ENCODE data around the gene MMP14.
"Not testable (repeated sequence)": the region's sequence is repeated elsewhere in the genome, so short reads cannot be mapped to it uniquely, and the experiment has no call there.

Gene MMP14

DNA sequence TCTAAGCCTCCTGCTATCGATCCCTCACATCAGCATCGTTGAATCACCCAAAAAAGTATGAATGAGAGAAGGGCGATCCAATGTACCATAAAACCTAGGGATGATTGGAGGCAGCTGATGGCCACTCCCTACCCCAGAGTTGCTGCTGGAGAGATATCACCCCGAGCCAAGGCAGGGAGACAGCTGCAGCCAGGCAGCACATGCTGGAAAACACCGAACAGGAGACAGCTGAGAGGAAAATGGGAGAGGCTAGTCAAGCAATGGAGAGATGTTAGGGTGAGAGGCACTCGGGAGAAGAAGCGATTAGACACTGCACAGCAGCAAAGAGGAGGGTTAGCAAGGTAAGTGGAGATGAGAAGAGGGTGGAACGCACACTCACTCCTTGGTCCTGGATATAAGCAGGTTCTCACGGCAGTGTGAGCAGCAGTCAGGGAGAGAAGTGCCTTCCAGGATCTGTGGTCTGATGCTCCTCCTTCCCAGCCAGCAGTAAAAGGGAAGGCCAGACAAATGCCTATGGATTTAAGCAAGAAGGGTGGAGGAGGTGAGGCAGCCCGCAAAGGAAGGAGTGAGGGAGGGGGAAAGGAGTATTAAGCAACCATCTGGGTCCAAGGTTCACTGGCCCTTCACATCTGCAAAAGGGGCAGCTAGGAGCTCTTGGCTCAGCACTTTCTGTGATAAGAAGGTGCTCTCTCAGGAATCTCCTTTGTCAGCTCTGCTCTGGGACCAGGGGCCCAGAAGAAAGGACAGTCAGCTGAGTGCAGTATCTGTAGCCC is 21.3 kb upstream of the MMP14 start, which contains the start of gene SLC7A7:
SLC7A7 (minus strand) TSS at position 495 of the 773 bp plus-strand sequence. CDS start 2,037 bp downstream, outside the sequence.
- no peak for DNase-seq (ENCODE audit: low spot score)

GRCh38 chr14:22819151-22819988 is 17.0 kb upstream of the MMP14 start:
- peak; percentile 75 for DNase-seq (ENCODE audit: low spot score)

DNA sequence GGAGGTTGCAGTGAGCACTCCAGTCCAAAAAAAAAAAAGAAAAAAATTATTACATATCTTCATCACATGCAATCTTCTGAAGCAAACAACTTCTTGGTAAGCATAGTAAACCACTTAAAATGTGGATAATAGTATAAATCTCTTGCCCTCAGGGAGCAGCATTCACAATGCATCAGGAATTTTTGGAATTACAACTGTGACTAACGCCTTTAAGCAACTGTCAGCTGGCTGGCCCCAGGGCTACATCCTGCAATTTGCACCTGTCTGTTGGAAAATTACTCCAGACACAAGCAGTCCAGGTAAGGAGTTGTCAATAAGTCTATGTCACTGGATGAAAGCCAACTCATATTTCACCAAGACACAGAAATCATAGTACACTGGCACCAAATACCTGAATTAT is 15.7 kb upstream of the MMP14 start:
- DNase-seq (ENCODE audit: low spot score), result no peak

- no peak for DNase-seq (ENCODE audit: low spot score)
These were observed 15.0 kb upstream of the MMP14 start for GRCh38 chr14:22821193-22822015.

DNA sequence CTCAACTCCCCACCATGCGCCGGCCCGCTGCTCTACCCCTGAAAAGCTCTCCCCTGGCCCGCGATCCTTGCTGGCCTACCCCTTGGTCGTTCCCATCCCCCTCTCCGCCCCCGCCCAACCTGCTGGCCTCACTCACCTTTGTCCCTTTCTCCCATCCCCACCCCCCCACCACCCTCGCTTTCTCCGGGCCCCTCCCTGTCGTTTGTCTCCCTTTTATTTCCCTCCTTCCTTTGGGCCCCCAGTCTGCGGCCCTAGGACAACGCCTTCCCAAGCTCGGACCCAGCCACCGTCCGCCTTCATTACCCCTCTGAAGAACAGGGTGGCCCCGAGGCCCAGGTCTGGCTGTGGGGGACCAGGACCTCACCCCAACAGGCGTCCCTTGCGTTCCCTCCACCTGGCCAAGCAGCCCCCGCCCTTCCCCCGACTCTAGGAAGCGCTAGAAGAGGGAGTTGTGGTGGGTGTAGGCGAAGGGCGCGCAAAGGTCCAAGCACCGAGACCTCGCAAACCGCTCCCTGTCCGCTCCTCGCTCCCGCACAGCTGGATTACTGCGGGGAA is 14.3 kb upstream of the MMP14 start:
- no peak for DNase-seq (ENCODE audit: low spot score)

DNA sequence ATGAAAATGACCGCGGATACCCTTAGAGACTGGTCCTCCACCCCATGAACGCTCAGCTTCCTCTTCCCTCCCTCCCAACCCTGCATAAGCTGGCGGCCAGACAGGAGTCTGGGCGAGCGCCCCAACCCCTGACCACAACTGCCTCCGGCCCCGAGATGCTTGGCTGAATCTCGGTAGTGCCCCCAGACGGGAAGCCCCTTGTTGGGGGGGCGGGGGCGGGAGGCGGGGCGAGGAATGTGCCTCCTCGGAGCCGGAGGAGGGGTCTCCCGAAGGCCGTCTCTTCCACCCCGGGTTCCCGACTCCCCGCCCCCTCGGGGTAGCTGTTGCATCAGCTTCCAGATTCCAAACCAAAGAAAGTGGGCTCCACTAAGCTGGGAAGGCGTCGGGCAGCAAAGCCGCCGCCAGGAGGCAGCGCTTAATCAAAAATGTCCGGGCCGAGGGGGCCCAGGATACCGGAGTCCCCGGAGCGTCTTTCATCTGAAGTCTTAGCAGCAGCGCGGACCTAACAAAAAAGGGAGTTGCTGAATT is 13.8 kb upstream of the MMP14 start:
- peak; percentile 87 for DNase-seq (ENCODE audit: low spot score)

GRCh38 chr14:22824711-22825359 is 11.6 kb upstream of the MMP14 start:
- DNase-seq (ENCODE audit: low spot score), result peak; percentile 82

DNA sequence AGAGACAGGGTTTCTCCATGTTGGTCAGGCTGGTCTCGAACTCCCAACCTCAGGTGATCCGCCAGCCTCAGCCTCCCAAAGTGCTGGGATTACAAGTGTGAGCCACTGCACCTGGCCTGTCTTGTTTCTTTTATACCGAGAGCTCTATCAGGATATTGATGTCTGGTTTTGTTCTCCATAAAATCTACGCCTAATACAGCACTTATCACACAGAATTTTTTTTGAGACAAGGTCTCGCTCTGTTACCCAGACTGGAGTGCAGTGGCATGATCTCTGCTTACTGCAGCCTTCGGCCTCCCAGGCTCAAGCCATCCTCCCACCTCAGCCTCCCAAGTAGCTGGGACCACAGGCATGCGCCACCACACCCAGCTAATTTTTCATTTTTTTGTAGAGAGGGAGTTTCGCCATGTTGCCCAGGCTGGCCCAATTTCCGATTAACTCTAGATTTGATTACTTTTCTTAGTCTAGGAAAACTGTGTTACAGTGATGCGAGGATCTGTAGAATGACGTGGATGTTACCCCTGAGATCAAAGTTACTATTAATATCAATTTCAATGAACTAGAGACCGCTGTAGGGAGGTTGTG is 7.2 kb upstream of the MMP14 start:
- not testable (repeated sequence) for DNase-seq (ENCODE audit: low spot score)

DNA sequence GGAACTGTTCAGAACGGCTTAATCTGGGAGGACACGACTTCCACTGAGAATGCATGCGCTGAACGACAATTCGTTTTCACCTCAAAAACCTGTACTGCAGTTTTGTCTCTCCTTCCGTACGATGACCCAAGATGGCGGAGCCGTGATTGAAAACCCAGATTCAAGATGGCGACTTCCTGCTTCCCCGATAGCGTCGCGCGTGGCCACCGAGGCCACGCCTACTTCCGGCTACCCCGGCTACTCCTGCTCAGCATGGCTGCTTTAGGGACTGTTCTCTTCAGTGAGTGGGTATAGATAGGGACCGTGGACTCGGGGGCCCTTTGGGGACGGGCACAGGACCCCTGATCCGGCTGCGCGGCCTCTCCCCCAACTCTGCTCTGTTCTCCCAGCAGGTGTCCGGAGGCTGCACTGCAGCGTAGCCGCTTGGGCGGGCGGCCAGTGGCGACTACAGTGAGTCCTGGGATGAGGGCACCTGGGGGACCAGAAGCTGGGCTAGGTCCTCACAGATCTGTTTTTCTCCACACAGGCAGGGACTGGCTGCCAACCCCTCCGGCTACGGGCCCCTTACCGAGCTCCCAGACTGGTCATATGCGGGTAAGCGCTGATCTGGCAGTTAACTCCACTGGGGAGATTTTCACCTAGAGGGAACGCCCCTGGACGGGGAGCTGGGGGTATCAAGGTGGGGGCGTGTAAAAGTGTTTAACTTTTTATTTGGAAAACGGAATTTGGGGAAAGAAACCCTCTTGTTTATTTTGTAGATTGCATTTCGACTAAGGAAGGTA is 6.5 kb upstream of the MMP14 start, which contains the start of gene MRPL52:
MRPL52 (plus strand) TSS at position 227 of the 782 bp plus-strand sequence; CDS start at position 253, 26 bp downstream.
- peak; percentile 91 for DNase-seq (ENCODE audit: low spot score)

GRCh38 chr14:22830443-22831010 is 5.9 kb upstream of the MMP14 start:
- DNase-seq (ENCODE audit: low spot score), result no peak

DNA sequence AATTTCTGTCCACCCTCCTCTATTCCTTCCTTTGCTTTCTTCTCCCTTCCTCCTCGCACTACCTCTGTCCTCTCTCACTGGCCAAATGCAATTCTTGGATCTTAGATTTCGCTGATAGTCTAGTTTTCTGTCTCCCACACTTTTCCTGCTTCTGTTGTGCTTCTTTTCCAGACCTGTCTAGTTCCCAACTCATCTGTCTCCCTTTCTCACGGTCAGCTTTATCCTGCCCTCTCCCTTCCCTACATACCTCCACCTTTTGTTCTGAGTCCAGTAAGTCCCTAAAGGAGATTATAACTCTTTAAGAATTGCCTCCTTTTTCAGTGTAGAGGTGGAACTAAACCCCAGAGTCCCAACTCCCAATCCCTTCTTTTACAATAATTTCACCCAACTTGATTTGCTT is 880 bp upstream of the MMP14 start:
- no peak for DNase-seq (ENCODE audit: low spot score)

DNA sequence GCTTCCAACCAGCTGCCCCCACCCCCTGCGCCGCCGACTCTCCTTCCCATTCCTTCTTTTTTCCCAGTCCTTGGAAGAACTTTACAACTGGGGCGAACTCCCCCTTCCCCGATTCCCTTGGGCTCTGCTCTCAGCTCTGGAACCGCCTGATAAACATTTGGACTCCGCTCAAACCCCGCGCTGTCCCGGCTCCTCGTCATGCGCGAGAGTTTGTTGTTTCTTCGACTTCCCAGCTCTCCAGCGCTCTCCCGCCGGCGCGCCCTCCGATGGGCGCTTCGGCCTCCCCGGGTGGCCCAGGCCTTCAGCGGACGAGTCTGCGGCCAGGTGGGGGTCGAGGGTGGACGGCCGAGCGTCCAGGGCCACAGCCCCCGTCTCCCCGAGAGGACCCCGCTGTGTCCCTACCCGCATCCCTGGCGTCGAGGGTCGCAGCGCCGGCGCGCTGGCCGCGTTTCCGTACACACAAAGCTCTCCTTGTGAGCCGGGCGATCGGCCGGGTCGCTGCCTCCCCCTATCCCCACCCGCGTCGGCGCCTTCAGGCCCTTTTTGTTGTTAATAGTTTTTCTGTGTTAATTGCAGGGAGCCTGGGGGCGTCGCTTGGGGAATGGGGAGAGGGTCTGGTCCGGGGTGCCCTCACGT is 847 bp downstream of the MMP14 start:
- peak; percentile 61 for DNase-seq (ENCODE audit: low spot score)

GRCh38 chr14:22837750-22838538 is 1.6 kb downstream of the MMP14 start:
- peak; percentile 43 for DNase-seq (ENCODE audit: low spot score)

GRCh38 chr14:22838631-22839041 is 2.3 kb downstream of the MMP14 start:
- peak; percentile 64 for DNase-seq (ENCODE audit: low spot score)

- no peak for DNase-seq (ENCODE audit: low spot score)
These were observed 2.9 kb downstream of the MMP14 start for GRCh38 chr14:22839159-22839779.

- DNase-seq (ENCODE audit: low spot score), result no peak
These were observed 4.9 kb downstream of the MMP14 start for GRCh38 chr14:22841311-22841710.

GRCh38 chr14:22841769-22842168 is 5.4 kb downstream of the MMP14 start:
- no peak for DNase-seq (ENCODE audit: low spot score)
